WTC11 (cell line): Measurements from ENCODE around the gene ZNF280D.
"Not testable (repeated sequence)": the region's sequence is repeated elsewhere in the genome, so short reads cannot be mapped to it uniquely, and the experiment has no call there.

Experiments
- CREB1 ChIP-seq: sonication (generic); formaldehyde crosslinking; IDR thresholded peaks from 2 replicates; pipeline ENCODE4 v1.8.0; 2023; ENCODE audit warnings: mild to moderate bottlenecking, missing genetic modification reagents
- CTCF ChIP-seq: fragments of 200-600 bp; IDR thresholded peaks from 2 replicates; pipeline ENCODE4 v1.8.0; 2022; ENCODE audit warnings: antibody characterized with exemption
- TEAD1 ChIP-seq: sonication (generic); formaldehyde crosslinking; IDR thresholded peaks from 2 replicates; pipeline ENCODE4 v1.8.0; 2022; ENCODE audit warnings: mild to moderate bottlenecking, missing genetic modification reagents
- TEAD4 ChIP-seq: sonication (generic); formaldehyde crosslinking; IDR thresholded peaks from 2 replicates; pipeline ENCODE4 v1.8.0; 2022; ENCODE audit warnings: mild to moderate bottlenecking, missing genetic modification reagents

- TF ChIP-seq TEAD1 (CRISPR knock-in tag); TEAD4 (CRISPR knock-in tag); CTCF; CREB1 (CRISPR knock-in tag): not testable (repeated sequence)
These were observed 23.8 kb downstream of the ZNF280D start for GRCh38 chr15:56709502-56709901.
